ENCODE results near the gene ABLIM1.

GRCh38 chr10:114616516-114616915, 41.6 kb downstream of the ABLIM1 start:
- no peak for TF ChIP-seq POLR2AphosphoS5 (IDR thresholded peaks at IDR 0.05; ENCODE audit: low read depth, low read length)
- no peak for TF ChIP-seq POLR2A (IDR thresholded peaks at IDR 0.05; ENCODE audit: low read depth, low read length)

All from GM12891 (cell line).